KOPT-K1 (cell line): ENCODE data around the gene PLA2G12B.
"Not testable (repeated sequence)": the region's sequence is repeated elsewhere in the genome, so short reads cannot be mapped to it uniquely, and the experiment has no call there.

ENCODE experiments used
- H3K27ac ChIP-seq: fragments of 200-600 bp; sonication (generic); 2 replicates; pipeline ENCODE4 v1.5.1; 2016; ENCODE audit warnings: antibody characterized with exemption, mild to moderate bottlenecking, low read depth, low read length; ENCODE audit not compliant: poor library complexity, severe bottlenecking
- H3K36me3 ChIP-seq: fragments of 200-600 bp; sonication (generic); 2 replicates; pipeline ENCODE4 v1.5.1; 2017; ENCODE audit warnings: antibody characterized with exemption, mild to moderate bottlenecking, low read length, moderate library complexity; ENCODE audit not compliant: insufficient read depth
- H3K9me3 ChIP-seq: fragments of 200-600 bp; sonication (generic); 2 replicates; pipeline ENCODE4 v1.5.1; 2017; ENCODE audit warnings: antibody characterized with exemption, low read length, mild to moderate bottlenecking; ENCODE audit not compliant: insufficient read depth, poor library complexity, severe bottlenecking

PLA2G12B gene

GRCh38 chr10:72952642-72953158 is 1.9 kb downstream of the PLA2G12B start:
- Histone ChIP-seq H3K27ac (no peak overlapping the region), H3K9me3 (no peaks in the 10 kb centered on the region), H3K36me3 (no peaks in the 10 kb centered on the region)

DNA sequence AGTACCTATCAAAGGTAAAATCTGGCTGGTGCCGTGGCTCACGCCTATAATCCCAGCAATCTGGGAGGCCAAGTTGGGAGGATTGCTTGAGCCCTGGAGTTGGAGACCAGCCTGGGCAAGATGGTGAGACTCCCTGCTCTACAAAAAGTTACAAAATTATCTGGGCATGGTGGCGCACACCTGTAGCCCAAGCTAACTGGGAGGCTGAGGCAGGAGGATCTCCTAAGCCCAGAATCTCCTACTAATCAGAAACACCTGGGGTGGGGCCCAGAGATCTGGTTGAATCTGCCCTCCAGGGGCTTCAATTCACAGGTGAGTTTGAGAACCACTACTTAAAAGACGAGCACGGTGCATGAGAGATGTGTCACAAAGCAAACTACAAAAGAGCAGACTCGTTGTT is 2.4 kb downstream of the PLA2G12B start:
- Histone ChIP-seq H3K27ac (no peak overlapping the region), H3K36me3 (no peaks in the 10 kb centered on the region), H3K9me3 (no peaks in the 10 kb centered on the region)

GRCh38 chr10:72951760-72952159 is 2.8 kb downstream of the PLA2G12B start:
- Histone ChIP-seq H3K36me3 (no peaks in the 10 kb centered on the region), H3K9me3 (no peaks in the 10 kb centered on the region), H3K27ac (no peak overlapping the region)

DNA sequence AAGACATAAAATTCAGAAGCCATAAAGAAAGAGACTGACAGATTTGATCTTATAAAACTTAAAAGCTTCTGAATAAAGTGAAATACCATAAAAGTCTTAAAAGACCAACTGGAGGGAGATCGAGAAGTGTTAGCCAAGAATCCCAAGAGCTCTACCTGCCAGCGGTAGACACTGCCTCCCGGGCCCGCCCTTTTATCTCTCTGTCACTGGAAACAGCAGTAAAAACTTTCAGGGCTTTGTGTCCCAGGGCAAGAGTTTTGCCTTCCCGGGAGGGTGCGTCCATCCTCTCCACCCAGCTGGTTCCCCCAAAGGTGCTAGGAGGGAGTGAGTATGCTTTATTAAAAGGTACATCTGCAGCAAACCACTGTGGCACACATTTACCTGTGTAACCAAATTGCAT is 5.8 kb downstream of the PLA2G12B start:
- Histone ChIP-seq H3K9me3 (no peaks in the 10 kb centered on the region), H3K36me3 (no peaks in the 10 kb centered on the region), H3K27ac (no peak overlapping the region)

GRCh38 chr10:72946963-72947362 is 7.6 kb downstream of the PLA2G12B start:
- no peak overlapping the region for H3K27ac ChIP-seq
- H3K9me3 ChIP-seq: no peaks in the 10 kb centered on the region
- H3K36me3 ChIP-seq: no peaks in the 10 kb centered on the region

DNA sequence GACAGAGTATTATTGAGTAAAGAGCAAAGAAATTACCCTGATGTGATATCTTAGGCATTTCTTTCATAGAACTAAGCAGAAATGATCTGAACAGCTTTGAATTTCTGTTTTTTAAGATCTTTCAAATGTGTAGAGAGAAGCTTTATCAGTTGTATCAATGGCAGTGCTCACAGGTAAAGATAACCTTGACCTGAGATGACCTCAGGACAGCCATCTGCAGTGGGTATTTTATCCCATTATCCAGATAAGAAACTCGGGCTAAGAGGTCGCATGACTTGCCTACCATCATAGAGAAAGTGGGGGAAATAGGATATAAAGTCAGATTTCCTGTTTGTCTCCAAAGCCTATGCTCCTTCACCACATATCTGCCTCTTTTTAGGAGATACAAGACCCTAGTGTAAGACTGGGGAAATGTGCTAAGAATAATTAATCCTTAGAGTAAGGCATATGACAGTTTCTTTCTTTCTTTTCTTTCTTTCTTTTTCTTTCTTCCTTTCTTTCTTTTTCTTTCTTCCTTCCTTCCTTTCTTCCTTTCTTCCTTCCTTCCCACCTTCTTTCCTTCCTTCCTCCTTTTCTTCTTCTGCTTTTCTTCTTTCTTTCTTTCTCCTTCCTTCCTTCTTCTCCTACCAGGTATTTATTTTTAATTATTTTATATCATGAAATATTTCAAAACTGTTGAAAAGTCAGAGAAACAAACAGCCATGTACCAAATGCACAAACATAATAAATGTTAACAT is 10.9 kb downstream of the PLA2G12B start:
- no peaks in the 10 kb centered on the region for H3K36me3 ChIP-seq
- no peak overlapping the region for H3K27ac ChIP-seq
- no peaks in the 10 kb centered on the region for H3K9me3 ChIP-seq

GRCh38 chr10:72935361-72935760 is 19.2 kb downstream of the PLA2G12B start:
- no peak overlapping the region for H3K27ac ChIP-seq
- no peaks in the 10 kb centered on the region for H3K36me3 ChIP-seq
- H3K9me3 ChIP-seq: no peaks in the 10 kb centered on the region

DNA sequence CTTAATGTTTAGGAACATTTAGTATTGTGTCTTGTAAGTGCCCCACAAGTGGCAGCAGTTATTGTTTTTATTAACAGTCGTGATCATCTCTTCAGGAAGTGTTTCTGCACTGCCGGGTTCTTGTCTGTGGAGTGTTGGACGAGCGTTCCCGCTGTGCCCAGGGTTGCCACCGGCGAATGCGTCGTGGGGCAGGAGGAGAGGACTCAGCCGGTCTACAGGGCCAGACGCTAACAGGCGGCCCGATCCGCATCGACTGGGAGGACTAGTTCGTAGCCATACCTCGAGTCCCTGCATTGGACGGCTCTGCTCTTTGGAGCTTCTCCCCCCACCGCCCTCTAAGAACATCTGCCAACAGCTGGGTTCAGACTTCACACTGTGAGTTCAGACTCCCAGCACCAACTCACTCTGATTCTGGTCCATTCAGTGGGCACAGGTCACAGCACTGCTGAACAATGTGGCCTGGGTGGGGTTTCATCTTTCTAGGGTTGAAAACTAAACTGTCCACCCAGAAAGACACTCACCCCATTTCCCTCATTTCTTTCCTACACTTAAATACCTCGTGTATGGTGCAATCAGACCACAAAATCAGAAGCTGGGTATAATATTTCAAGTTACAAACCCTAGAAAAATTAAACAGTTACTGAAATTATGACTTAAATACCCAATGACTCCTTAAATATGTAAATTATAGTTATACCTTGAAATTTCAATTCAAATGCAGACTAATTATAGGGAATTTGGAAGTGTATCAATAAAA is 22.2 kb downstream of the PLA2G12B start:
- H3K9me3 ChIP-seq: no peaks in the 10 kb centered on the region
- H3K36me3 ChIP-seq: no peaks in the 10 kb centered on the region
- no peak overlapping the region for H3K27ac ChIP-seq

DNA sequence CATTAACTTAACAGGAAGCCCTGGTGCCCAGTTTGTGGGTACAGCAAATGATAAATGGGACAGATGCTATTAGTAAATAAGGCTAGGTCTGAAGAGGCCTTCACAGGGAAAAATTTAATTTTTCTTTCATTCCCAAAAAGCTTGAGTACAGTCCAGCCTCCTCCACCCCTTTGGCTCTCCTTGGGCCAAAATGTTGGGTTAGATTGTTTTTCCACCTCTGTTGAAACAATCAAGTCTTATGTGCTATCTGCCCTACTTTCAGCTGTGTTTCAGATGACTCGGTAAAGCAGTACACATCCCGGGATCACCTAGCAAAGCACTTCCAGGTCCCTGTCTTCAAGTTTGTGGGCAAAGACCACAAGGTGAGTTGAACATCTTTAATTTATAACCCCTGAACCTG is 24.3 kb downstream of the PLA2G12B start:
- no peaks in the 10 kb centered on the region for H3K36me3 ChIP-seq
- no peak overlapping the region for H3K27ac ChIP-seq
- no peaks in the 10 kb centered on the region for H3K9me3 ChIP-seq

- H3K36me3 ChIP-seq: no peaks in the 10 kb centered on the region
- no peak overlapping the region for H3K27ac ChIP-seq
- no peaks in the 10 kb centered on the region for H3K9me3 ChIP-seq
Measured at GRCh38 chr10:72928798-72929197, 25.8 kb downstream of the PLA2G12B start.

- Histone ChIP-seq H3K36me3 (no peaks in the 10 kb centered on the region), H3K9me3 (peaks cover 1% of the 10 kb centered on the region), H3K27ac (no peak overlapping the region)
Measured at GRCh38 chr10:72927485-72927884, 27.1 kb downstream of the PLA2G12B start.

DNA sequence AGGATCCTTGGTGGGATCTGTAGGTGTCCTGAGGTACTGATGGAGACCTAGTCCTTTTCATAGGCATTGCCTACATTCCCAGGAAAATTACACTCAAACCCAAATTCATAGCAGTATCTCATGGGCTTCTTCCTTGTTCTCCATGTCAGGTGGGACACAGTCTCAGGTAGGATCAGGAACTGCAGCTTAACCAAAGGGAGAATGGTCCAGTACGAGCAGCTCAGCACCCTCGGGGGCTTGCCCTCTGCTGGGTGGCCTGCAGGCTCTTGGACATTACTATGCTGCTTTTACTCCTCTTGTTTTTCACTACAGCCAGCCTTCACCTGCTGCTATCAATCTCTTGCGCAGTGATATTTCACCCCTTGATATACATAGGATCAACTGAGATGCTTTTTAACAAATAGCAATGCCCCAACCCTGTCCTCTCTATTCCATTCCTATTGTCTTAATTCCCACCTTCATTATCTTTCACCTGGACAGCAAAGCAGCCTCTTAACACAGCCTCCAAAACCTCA is 28.6 kb downstream of the PLA2G12B start:
- H3K9me3 ChIP-seq: peaks cover 14% of the 10 kb centered on the region
- H3K27ac ChIP-seq: no peak overlapping the region
- no peaks in the 10 kb centered on the region for H3K36me3 ChIP-seq

DNA sequence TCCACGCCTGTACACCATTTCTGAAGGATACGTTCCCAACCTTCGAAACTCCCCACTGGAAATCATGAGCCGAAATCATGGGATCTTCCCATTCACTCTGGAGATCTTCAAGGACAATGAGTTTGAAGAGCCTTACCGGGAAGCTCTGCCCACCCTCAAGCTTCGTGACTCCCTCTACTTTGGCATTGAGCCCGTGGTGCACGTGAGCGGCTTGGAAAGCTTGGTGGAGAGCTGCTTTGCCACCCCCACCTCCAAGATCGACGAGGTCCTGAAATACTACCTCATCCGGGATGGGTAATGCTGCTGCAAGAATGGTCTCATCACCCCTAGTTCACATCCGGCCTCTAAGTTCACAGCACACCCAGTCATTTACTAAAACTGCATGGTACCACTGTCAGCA is 30.3 kb downstream of the PLA2G12B start:
- Histone ChIP-seq H3K27ac (no peak overlapping the region), H3K36me3 (no peaks in the 10 kb centered on the region), H3K9me3 (peaks cover 22% of the 10 kb centered on the region)

DNA sequence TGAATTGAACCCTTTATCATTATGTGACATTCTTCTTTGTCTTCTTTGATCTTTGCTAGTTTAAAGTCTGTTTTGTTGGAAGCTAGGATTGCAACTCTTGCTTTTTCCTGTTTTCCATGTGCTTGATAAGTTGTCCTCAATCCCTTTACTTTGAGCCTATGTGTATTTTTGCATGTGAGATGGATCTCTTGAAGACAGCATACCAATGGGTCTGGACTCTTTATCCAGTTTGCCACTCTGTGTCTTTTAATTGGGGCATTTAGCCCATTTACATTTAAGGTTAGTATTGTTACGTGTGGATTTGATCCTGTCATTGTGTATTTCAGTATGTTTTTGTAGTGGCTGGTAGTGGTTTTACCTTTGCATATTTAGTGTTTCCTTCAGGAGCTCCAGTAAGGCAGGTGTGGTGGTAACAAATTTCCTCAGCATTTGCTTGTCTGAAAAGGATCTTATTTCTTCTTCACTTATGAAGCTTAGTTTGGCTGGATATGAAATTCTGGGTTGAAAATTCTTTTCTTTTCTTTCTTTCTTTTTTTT is 33.4 kb downstream of the PLA2G12B start:
- H3K9me3 ChIP-seq: peaks cover 22% of the 10 kb centered on the region
- not testable (repeated sequence) for H3K27ac ChIP-seq, H3K36me3 ChIP-seq

DNA sequence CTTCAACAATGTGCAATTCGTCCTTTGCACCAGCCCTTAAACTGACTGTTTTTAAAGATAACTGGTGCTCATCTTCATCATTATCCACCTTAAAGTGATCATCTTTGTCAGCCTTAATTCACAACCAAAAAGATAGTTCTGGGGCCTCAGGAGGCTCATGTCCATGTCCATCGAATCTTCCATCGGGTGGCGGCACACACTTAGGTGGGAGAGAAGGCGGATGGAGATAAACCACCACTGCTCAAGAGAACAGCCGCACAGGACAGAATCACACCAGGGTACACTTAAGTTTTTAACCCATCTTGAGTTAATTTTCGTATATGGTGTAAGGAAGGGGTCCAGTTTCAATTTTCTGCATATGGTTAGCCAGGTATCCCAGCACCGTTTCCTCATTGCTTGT is 36.3 kb downstream of the PLA2G12B start:
- H3K9me3 ChIP-seq: peaks cover 22% of the 10 kb centered on the region
- H3K27ac ChIP-seq: no peak overlapping the region
- no peaks in the 10 kb centered on the region for H3K36me3 ChIP-seq
